ENCODE data around the gene TMEM100.

TMEM100 gene

GRCh38 chr17:55690105-55690508, 32.6 kb downstream of the TMEM100 start:
- Histone ChIP-seq H3K27me3 (ENCODE audit: control insufficient read depth, low read length) (no peaks in the 10 kb centered on the region), H4K20me1 (ENCODE audit: control insufficient read depth, insufficient read depth, low read depth, low read length) (no peaks in the 10 kb centered on the region), H3K4me3 (ENCODE audit: low read length) (peak overlapping the region; percentile 10; the same call in 1 of the 2 replicates), H3K9me2 (replicated peaks; ENCODE audit: control insufficient read depth, low read length) (no peaks in the 10 kb centered on the region), H3K4me2 (ENCODE audit: low read length) (peak overlapping the region; percentile 15), H3K36me3 (ENCODE audit: control insufficient read depth, low read length) (no peaks in the 10 kb centered on the region), H3K4me1 (ENCODE audit: control insufficient read depth, low read length) (peaks cover 29% of the 10 kb centered on the region), H3K79me2 (ENCODE audit: control insufficient read depth, low read length) (no peaks in the 10 kb centered on the region), H3F3A (ENCODE audit: control insufficient read depth, insufficient read depth) (no peaks in the 10 kb centered on the region), H3K27ac (ENCODE audit: low read depth, low read length) (peak overlapping the region; percentile 9; the same call in 1 of the 2 replicates), H3K9me3 (ENCODE audit: control insufficient read depth, insufficient read depth, low read length) (peaks cover 17% of the 10 kb centered on the region; the same call in 1 of the 2 replicates)
- TF ChIP-seq, protein P1, sequence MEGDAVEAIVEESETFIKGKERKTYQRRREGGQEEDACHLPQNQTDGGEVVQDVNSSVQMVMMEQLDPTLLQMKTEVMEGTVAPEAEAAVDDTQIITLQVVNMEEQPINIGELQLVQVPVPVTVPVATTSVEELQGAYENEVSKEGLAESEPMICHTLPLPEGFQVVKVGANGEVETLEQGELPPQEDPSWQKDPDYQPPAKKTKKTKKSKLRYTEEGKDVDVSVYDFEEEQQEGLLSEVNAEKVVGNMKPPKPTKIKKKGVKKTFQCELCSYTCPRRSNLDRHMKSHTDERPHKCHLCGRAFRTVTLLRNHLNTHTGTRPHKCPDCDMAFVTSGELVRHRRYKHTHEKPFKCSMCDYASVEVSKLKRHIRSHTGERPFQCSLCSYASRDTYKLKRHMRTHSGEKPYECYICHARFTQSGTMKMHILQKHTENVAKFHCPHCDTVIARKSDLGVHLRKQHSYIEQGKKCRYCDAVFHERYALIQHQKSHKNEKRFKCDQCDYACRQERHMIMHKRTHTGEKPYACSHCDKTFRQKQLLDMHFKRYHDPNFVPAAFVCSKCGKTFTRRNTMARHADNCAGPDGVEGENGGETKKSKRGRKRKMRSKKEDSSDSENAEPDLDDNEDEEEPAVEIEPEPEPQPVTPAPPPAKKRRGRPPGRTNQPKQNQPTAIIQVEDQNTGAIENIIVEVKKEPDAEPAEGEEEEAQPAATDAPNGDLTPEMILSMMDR (IDR thresholded peaks at IDR 0.05; ENCODE audit: low read depth, low read length, poor library complexity, severe bottlenecking), result no peak
- no peak for TF ChIP-seq EZH2phosphoT487 (IDR thresholded peaks at IDR 0.05; ENCODE audit: borderline replicate concordance, low read length)

DNA sequence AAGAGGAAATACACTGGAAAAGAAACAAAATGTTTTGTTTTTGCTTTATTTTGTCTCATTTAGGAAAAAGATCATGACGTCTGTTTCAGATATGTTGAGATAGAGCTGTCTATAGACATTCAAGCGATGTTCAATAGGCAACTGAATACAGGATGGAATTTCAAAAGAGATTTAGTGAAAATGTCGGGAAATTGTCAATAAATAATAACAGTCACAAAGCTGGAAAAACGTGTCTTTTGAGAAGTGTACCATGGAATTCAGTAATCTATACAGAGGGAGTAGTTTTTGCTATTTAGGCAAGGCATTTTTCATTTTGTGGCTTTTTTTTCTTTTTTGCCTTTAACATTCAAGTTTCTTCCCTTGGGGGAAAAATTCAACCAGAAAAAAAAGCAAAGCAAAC, 33.0 kb downstream of the TMEM100 start:
- TF ChIP-seq, protein P1 (IDR thresholded peaks at IDR 0.05; ENCODE audit: low read depth, low read length, poor library complexity, severe bottlenecking), result no peak
- no peak for TF ChIP-seq EZH2phosphoT487 (IDR thresholded peaks at IDR 0.05; ENCODE audit: borderline replicate concordance, low read length)
- Histone ChIP-seq H3K27me3 (ENCODE audit: control insufficient read depth, low read length) (no peaks in the 10 kb centered on the region), H3K27ac (ENCODE audit: low read depth, low read length) (no peak overlapping the region), H3K4me2 (ENCODE audit: low read length) (peak overlapping the region; percentile 15; the same call in 1 of the 2 replicates), H4K20me1 (ENCODE audit: control insufficient read depth, insufficient read depth, low read depth, low read length) (no peaks in the 10 kb centered on the region), H3F3A (ENCODE audit: control insufficient read depth, insufficient read depth) (no peaks in the 10 kb centered on the region), H3K4me3 (ENCODE audit: low read length) (no peak overlapping the region), H3K9me2 (replicated peaks; ENCODE audit: control insufficient read depth, low read length) (no peaks in the 10 kb centered on the region), H3K9me3 (ENCODE audit: control insufficient read depth, insufficient read depth, low read length) (peaks cover 17% of the 10 kb centered on the region; the same call in 1 of the 2 replicates), H3K79me2 (ENCODE audit: control insufficient read depth, low read length) (no peaks in the 10 kb centered on the region), H3K36me3 (ENCODE audit: control insufficient read depth, low read length) (no peaks in the 10 kb centered on the region), H3K4me1 (ENCODE audit: control insufficient read depth, low read length) (peaks cover 29% of the 10 kb centered on the region)

GRCh38 chr17:55688057-55688456, 34.6 kb downstream of the TMEM100 start:
- peaks cover 17% of the 10 kb centered on the region; the same call in 1 of the 2 replicates for H3K9me3 ChIP-seq (ENCODE audit: control insufficient read depth, insufficient read depth, low read length)
- no peak overlapping the region for H3K27ac ChIP-seq (ENCODE audit: low read depth, low read length)
- no peaks in the 10 kb centered on the region for H3K79me2 ChIP-seq (ENCODE audit: control insufficient read depth, low read length)
- H3K27me3 ChIP-seq (ENCODE audit: control insufficient read depth, low read length), result no peaks in the 10 kb centered on the region
- no peaks in the 10 kb centered on the region for H3K9me2 ChIP-seq (replicated peaks; ENCODE audit: control insufficient read depth, low read length)
- no peak overlapping the region for H3K4me3 ChIP-seq (ENCODE audit: low read length)
- H3F3A ChIP-seq (ENCODE audit: control insufficient read depth, insufficient read depth), result no peaks in the 10 kb centered on the region
- H3K4me2 ChIP-seq (ENCODE audit: low read length), result no peak overlapping the region
- TF ChIP-seq, protein P1 (IDR thresholded peaks at IDR 0.05; ENCODE audit: low read depth, low read length, poor library complexity, severe bottlenecking), result no peak
- H3K4me1 ChIP-seq (ENCODE audit: control insufficient read depth, low read length), result peaks cover 29% of the 10 kb centered on the region
- H4K20me1 ChIP-seq (ENCODE audit: control insufficient read depth, insufficient read depth, low read depth, low read length), result no peaks in the 10 kb centered on the region
- H3K36me3 ChIP-seq (ENCODE audit: control insufficient read depth, low read length), result no peaks in the 10 kb centered on the region
